ENCODE measurements around the gene BCR.

GRCh38 chr22:23216461-23217170, 36.3 kb downstream of the BCR start:
- TF ChIP-seq, protein P1, sequence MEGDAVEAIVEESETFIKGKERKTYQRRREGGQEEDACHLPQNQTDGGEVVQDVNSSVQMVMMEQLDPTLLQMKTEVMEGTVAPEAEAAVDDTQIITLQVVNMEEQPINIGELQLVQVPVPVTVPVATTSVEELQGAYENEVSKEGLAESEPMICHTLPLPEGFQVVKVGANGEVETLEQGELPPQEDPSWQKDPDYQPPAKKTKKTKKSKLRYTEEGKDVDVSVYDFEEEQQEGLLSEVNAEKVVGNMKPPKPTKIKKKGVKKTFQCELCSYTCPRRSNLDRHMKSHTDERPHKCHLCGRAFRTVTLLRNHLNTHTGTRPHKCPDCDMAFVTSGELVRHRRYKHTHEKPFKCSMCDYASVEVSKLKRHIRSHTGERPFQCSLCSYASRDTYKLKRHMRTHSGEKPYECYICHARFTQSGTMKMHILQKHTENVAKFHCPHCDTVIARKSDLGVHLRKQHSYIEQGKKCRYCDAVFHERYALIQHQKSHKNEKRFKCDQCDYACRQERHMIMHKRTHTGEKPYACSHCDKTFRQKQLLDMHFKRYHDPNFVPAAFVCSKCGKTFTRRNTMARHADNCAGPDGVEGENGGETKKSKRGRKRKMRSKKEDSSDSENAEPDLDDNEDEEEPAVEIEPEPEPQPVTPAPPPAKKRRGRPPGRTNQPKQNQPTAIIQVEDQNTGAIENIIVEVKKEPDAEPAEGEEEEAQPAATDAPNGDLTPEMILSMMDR (IDR thresholded peaks at IDR 0.05; ENCODE audit: poor library complexity) = no peak
- TF ChIP-seq EZH2phosphoT487 (IDR thresholded peaks at IDR 0.05; ENCODE audit: low read depth, severe bottlenecking, unreplicated experiment) = no peak

Measured in hepatocyte (in vitro differentiated cells).